GM06990 (cell line): ENCODE results near the gene CYP11A1.

Source experiments
- DNase-seq: peaks from one replicate; pipeline ENCODE4 v3.0.0-alpha.2; 2011; ENCODE audit not compliant: insufficient read length; ENCODE audit errors: extremely low read depth
- H3K27me3 ChIP-seq: replicated peaks from 2 replicates; pipeline ENCODE4 v1.6.0; 2011; ENCODE audit warnings: low read length; ENCODE audit not compliant: control insufficient read depth, insufficient read depth
- H3K36me3 ChIP-seq: 2 replicates; pipeline ENCODE4 v1.5.1; 2011; ENCODE audit warnings: low read length; ENCODE audit not compliant: control insufficient read depth, insufficient read depth
- H3K4me3 ChIP-seq: replicated peaks from 2 replicates; pipeline ENCODE4 v1.5.1; 2011; ENCODE audit warnings: low read depth, mild to moderate bottlenecking, control low read depth, low read length
- TF ChIP-seq, protein P1 (sequence below): IDR thresholded peaks from 2 replicates; pipeline ENCODE4 v1.5.1; 2011; ENCODE audit warnings: low read length, control low read depth, mild to moderate bottlenecking, inconsistent platforms; ENCODE audit not compliant: insufficient read depth, poor library complexity, severe bottlenecking

The CYP11A1 gene

GRCh38 chr15:74320352-74321247 lies 46.8 kb downstream of the CYP11A1 start:
- H3K4me3 ChIP-seq, result no peak overlapping the region
- H3K27me3 ChIP-seq, result no peaks in the 10 kb centered on the region
- DNase-seq, result no peak
- TF ChIP-seq, protein P1, sequence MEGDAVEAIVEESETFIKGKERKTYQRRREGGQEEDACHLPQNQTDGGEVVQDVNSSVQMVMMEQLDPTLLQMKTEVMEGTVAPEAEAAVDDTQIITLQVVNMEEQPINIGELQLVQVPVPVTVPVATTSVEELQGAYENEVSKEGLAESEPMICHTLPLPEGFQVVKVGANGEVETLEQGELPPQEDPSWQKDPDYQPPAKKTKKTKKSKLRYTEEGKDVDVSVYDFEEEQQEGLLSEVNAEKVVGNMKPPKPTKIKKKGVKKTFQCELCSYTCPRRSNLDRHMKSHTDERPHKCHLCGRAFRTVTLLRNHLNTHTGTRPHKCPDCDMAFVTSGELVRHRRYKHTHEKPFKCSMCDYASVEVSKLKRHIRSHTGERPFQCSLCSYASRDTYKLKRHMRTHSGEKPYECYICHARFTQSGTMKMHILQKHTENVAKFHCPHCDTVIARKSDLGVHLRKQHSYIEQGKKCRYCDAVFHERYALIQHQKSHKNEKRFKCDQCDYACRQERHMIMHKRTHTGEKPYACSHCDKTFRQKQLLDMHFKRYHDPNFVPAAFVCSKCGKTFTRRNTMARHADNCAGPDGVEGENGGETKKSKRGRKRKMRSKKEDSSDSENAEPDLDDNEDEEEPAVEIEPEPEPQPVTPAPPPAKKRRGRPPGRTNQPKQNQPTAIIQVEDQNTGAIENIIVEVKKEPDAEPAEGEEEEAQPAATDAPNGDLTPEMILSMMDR, result peak; percentile 77
- H3K36me3 ChIP-seq, result no peaks in the 10 kb centered on the region

- TF ChIP-seq, protein P1, result no peak
- Histone ChIP-seq H3K27me3 (no peaks in the 10 kb centered on the region), H3K4me3 (no peak overlapping the region), H3K36me3 (no peaks in the 10 kb centered on the region)
- DNase-seq, result no peak
These were observed 47.7 kb downstream of the CYP11A1 start for GRCh38 chr15:74319596-74320351.

GRCh38 chr15:74319138-74319460 lies 48.3 kb downstream of the CYP11A1 start:
- no peaks in the 10 kb centered on the region for H3K27me3 ChIP-seq
- no peaks in the 10 kb centered on the region for H3K36me3 ChIP-seq
- TF ChIP-seq, protein P1, result no peak
- DNase-seq, result no peak
- H3K4me3 ChIP-seq, result no peak overlapping the region

DNA sequence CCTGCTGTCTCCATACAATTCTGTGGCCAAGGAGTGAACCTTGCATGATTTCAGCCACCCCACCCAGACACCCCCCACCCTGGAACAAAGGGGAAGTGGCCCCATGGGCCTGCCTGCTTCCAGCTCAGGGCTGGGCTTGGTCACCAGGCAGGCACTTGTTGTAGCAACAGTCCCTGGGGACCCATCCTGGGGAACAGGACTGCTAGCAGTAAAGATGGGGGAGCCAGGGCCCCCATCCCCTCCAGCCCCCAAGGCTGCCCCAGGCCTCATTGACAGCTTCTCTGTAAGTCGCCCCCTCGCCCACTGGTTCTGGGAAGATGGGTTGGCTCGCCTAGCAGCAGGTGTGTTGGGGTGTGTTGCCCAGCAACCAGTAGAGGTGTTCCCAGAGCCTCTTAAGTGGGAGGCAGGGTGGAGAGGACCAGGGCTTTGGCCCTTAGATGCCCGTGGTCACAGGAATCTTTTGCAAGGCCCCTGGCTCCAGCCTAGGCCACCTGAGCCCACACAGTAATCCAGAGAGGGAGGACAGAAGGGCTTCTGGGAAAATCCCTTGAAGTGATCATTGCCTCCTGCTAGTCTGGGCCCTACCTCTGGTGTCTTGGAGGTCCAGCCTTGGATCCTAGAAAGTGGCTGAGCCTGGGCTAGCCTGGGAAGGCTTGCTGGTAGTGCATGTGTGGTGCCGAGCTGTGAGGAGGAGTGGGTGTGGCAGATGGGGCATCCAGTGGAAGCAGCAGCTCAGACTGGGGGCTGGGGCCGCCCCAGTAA lies 48.9 kb downstream of the CYP11A1 start:
- Histone ChIP-seq H3K27me3 (no peaks in the 10 kb centered on the region), H3K36me3 (no peaks in the 10 kb centered on the region), H3K4me3 (no peak overlapping the region)
- peak; percentile 44 for DNase-seq
- TF ChIP-seq, protein P1, result no peak

- DNase-seq, result no peak
- TF ChIP-seq, protein P1, result no peak
- Histone ChIP-seq H3K36me3 (no peaks in the 10 kb centered on the region), H3K4me3 (no peak overlapping the region), H3K27me3 (no peaks in the 10 kb centered on the region)
These were observed 49.5 kb downstream of the CYP11A1 start for GRCh38 chr15:74317820-74318375.
